Measurements from ENCODE around the gene MEI1.

DNA sequence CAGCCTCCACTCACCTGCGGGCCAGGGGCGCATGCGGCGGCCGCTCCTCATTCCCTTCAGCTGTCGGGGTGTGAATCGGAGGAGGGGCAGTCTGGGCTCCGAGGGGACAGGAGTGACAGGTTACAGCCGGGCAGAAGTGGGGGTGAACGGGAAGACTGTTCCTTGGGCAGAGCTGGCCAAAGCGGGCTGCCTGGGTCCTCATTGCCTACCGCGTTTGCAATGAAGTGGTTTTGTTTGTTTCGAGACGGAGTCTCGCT lies 733 bp downstream of the MEI1 start:
- TF ChIP-seq, protein P1, sequence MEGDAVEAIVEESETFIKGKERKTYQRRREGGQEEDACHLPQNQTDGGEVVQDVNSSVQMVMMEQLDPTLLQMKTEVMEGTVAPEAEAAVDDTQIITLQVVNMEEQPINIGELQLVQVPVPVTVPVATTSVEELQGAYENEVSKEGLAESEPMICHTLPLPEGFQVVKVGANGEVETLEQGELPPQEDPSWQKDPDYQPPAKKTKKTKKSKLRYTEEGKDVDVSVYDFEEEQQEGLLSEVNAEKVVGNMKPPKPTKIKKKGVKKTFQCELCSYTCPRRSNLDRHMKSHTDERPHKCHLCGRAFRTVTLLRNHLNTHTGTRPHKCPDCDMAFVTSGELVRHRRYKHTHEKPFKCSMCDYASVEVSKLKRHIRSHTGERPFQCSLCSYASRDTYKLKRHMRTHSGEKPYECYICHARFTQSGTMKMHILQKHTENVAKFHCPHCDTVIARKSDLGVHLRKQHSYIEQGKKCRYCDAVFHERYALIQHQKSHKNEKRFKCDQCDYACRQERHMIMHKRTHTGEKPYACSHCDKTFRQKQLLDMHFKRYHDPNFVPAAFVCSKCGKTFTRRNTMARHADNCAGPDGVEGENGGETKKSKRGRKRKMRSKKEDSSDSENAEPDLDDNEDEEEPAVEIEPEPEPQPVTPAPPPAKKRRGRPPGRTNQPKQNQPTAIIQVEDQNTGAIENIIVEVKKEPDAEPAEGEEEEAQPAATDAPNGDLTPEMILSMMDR (conservative IDR thresholded peaks at IDR 0.05; ENCODE audit: low read length), result no peak
- TF ChIP-seq EZH2phosphoT487 (IDR thresholded peaks at IDR 0.05; ENCODE audit: borderline replicate concordance, low read depth, low read length), result no peak

Data from OCI-LY7 (cell line).